Cardiac muscle cell (in vitro differentiated cells and primary cell): ENCODE measurements around the gene MAMDC2. TPM values are rescaled to one million over a fixed set of nuclear protein-coding genes. Genes with fewer than 3 reads are reported as not detected.

ENCODE experiments used
- DNase-seq, 2 donors: peaks; one replicate each; pipeline versions ENCODE4 v3.0.0 to v3.0.0-alpha.2; 2010 to 2017; ENCODE audit warnings: low read depth in 1 of 2, low spot score in 1 of 2
- H3K27ac ChIP-seq: fragments of 200-600 bp; sonication (generic); 2 replicates; pipeline ENCODE4 v1.5.1; 2016
- H3K27me3 ChIP-seq: fragments of 200-600 bp; sonication (generic); 2 replicates; pipeline ENCODE4 v1.6.0; 2016; ENCODE audit warnings: control low read depth
- H3K36me3 ChIP-seq: fragments of 200-600 bp; sonication (generic); 2 replicates; pipeline ENCODE4 v1.5.1; 2016; ENCODE audit warnings: control low read depth
- H3K4me1 ChIP-seq: fragments of 200-600 bp; sonication (generic); 2 replicates; pipeline ENCODE4 v1.8.1; 2017; ENCODE audit warnings: low read depth, mild to moderate bottlenecking, mixed run types
- H3K4me3 ChIP-seq: fragments of 200-600 bp; sonication (generic); 2 replicates; pipeline ENCODE4 v1.5.1; 2016; ENCODE audit warnings: mild to moderate bottlenecking
- H3K9me3 ChIP-seq: fragments of 200-600 bp; sonication (generic); 2 replicates; pipeline ENCODE4 v1.5.1; 2017; ENCODE audit warnings: low read depth, mild to moderate bottlenecking, control low read depth
- polyA plus RNA-seq: library from polyadenylated mRNA; unstranded; fragments of >200 nt; fragmentation: Nextera tagmentation; extraction: Ambion mirVana; gene quantifications from 2 replicates; pipeline ENCODE4 v1.2.1, GENCODE V29; 2016
- total RNA-seq: library from RNA; depleted of rRNA; stranded (reverse); fragments of >200 nt; gene quantifications from 2 replicates; pipeline ENCODE4 v1.2.3, GENCODE V29; 2016
- TF ChIP-seq, protein P1 (sequence below): IDR thresholded peaks from 2 replicates; pipeline ENCODE4 v1.5.1; 2012; ENCODE audit warnings: low read depth, mild to moderate bottlenecking, low read length

Gene MAMDC2
- total and polyA plus RNA-seq, 2 experiments from 2014 or later, result 0.54 to 1.1 TPM

DNA sequence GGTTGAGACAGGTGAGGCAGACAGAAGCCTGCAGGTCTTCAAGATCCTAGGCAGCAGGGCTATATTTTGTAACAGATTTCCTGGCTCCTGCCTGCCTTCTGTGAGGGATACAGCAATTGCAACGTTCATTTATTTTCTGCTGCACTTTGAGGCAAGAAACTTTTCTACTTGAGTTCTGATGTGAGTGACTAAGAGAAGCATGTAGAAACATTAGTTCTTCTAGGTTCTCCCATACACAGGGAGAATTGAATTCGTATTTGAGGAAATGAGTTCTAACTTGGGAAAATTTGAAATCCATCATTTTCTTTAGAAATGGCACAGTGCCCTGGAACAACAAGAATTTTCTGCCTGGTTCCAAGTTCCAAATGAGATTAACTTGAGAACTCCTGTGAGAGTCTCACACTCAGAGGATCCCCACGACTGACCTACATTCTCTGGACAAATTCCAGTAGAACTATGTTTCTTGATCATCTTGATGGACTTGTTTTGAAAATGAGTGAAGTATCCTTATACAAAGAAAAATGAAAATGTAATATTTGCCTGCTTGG, 15.0 kb downstream of the MAMDC2 start:
- no peaks in the 10 kb centered on the region for H3K36me3 ChIP-seq
- TF ChIP-seq, protein P1, sequence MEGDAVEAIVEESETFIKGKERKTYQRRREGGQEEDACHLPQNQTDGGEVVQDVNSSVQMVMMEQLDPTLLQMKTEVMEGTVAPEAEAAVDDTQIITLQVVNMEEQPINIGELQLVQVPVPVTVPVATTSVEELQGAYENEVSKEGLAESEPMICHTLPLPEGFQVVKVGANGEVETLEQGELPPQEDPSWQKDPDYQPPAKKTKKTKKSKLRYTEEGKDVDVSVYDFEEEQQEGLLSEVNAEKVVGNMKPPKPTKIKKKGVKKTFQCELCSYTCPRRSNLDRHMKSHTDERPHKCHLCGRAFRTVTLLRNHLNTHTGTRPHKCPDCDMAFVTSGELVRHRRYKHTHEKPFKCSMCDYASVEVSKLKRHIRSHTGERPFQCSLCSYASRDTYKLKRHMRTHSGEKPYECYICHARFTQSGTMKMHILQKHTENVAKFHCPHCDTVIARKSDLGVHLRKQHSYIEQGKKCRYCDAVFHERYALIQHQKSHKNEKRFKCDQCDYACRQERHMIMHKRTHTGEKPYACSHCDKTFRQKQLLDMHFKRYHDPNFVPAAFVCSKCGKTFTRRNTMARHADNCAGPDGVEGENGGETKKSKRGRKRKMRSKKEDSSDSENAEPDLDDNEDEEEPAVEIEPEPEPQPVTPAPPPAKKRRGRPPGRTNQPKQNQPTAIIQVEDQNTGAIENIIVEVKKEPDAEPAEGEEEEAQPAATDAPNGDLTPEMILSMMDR, result no peak
- no peak overlapping the region for H3K27ac ChIP-seq
- no peaks in the 10 kb centered on the region for H3K4me1 ChIP-seq
- no peaks in the 10 kb centered on the region for H3K9me3 ChIP-seq
- H3K27me3 ChIP-seq, result no peaks in the 10 kb centered on the region
- no peak for DNase-seq
- no peak overlapping the region for H3K4me3 ChIP-seq

- DNase-seq, result no peak
- TF ChIP-seq, protein P1, result no peak
- Histone ChIP-seq H3K9me3 (no peaks in the 10 kb centered on the region), H3K4me1 (no peaks in the 10 kb centered on the region), H3K36me3 (no peaks in the 10 kb centered on the region), H3K27ac (no peak overlapping the region), H3K27me3 (no peaks in the 10 kb centered on the region), H3K4me3 (no peak overlapping the region)
Observed at GRCh38 chr9:70060148-70060882, 16.7 kb downstream of the MAMDC2 start.

- H3K4me1 ChIP-seq, result no peaks in the 10 kb centered on the region
- DNase-seq, result no peak
- no peak overlapping the region for H3K27ac ChIP-seq
- no peaks in the 10 kb centered on the region for H3K36me3 ChIP-seq
- TF ChIP-seq, protein P1, result no peak
- no peaks in the 10 kb centered on the region for H3K27me3 ChIP-seq
- H3K9me3 ChIP-seq, result no peaks in the 10 kb centered on the region
- no peak overlapping the region for H3K4me3 ChIP-seq
Observed at GRCh38 chr9:70060883-70061507, 17.3 kb downstream of the MAMDC2 start.

DNA sequence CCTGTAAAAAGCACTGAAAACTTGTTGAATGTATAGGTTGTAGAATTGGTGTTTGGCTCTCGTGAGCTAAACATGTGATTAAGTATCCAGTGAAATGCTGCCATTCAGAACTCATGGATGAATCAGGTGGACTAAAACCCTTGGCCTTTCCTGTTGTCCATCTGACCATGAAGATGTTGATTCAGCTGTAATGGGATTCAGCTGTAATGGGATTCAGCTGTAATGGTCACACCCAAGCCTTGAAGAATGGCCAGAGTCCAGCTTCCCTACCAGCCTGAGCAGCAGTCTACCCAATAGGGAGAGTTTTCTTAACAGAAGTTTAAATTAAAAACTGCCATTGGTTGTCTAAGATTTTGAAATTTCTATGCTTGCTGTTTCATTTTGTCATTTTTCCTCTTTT, 18.1 kb downstream of the MAMDC2 start:
- Histone ChIP-seq H3K4me1 (no peaks in the 10 kb centered on the region), H3K27ac (no peak overlapping the region), H3K36me3 (no peaks in the 10 kb centered on the region), H3K27me3 (no peaks in the 10 kb centered on the region), H3K4me3 (no peak overlapping the region), H3K9me3 (no peaks in the 10 kb centered on the region)
- TF ChIP-seq, protein P1, result no peak
- no peak for DNase-seq

DNA sequence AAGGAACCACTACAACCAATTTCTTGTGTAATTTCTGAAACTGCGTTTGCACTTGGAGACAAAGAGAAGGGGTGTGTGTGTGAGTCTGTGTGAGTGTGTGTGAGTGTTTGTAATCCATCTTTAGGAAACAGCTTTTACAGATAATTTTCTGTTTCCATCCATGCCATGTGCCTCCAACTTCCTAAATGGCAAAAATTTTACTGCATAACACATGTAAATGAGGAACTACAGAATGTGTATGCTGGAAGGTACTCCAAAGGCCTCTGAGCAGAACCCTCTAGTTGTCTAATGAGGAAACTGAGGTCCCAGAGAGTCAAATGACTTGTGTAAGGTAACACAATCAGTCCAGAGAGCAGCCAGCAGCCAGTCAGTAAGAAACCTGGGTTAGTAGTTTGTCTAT, 20.8 kb downstream of the MAMDC2 start:
- Histone ChIP-seq H3K9me3 (no peaks in the 10 kb centered on the region), H3K4me1 (no peaks in the 10 kb centered on the region), H3K36me3 (no peaks in the 10 kb centered on the region), H3K27ac (no peak overlapping the region), H3K27me3 (no peaks in the 10 kb centered on the region), H3K4me3 (no peak overlapping the region)
- TF ChIP-seq, protein P1, result no peak
- no peak for DNase-seq
